ENCODE data around the gene CCDC24. TPM values are rescaled to one million over a fixed set of nuclear protein-coding genes. Genes with fewer than 3 reads are reported as not detected.
A peak's percentile ranks its signal among the peaks of the same experiment; 100 is the strongest.

Gene CCDC24
- total RNA-seq, 4 donors from 2014 or later = 5.0 to 6.2 (median 5.5) TPM

GRCh38 chr1:43978264-43978550 lies 13.2 kb upstream of the CCDC24 start:
- peaks cover 0 to 37% of the 10 kb centered on the region in 2 donors for H3K36me3 ChIP-seq
- no peak for ATAC-seq
- H3K27me3 ChIP-seq = no peaks in the 10 kb centered on the region
- no peak overlapping the region for H3K4me3 ChIP-seq
- no CpG with 5 or more reads among the region's 5 CpGs for WGBS, 2 donors (ENCODE audit: low coverage in 1 of 2)
- peaks cover 4 to 64% (median 37%) of the 10 kb centered on the region in 3 donors for H3K4me1 ChIP-seq
- peak overlapping the region in 1 of 4 donors; percentile 33 for H3K27ac ChIP-seq
- TF ChIP-seq CTCF (IDR thresholded peaks at IDR 0.05) (no peak), POLR2A (IDR thresholded peaks at IDR 0.05) (no peak), POLR2AphosphoS5 (IDR thresholded peaks at IDR 0.05) (no peak)
- no peaks in the 10 kb centered on the region for H3K9me3 ChIP-seq

- Histone ChIP-seq H3K27ac (peak within 1 kb of the TSS in 3 of 4 donors; percentile 54 to 80 (median 67)), H3K9me3 (no peaks in the 10 kb centered on the region), H3K4me3 (peak within 1 kb of the TSS; percentile 77 to 88), H3K36me3 (peaks cover 0 to 40% of the 10 kb centered on the region in 2 donors), H3K4me1 (peaks cover 4 to 63% (median 37%) of the 10 kb centered on the region in 3 donors), H3K27me3 (no peaks in the 10 kb centered on the region)
- peak; percentile 35 for ATAC-seq
- TF ChIP-seq POLR2A (IDR thresholded peaks at IDR 0.05) = no peak
- no peak for TF ChIP-seq EP300 (IDR thresholded peaks at IDR 0.05)
- no peak for TF ChIP-seq POLR2AphosphoS5 (IDR thresholded peaks at IDR 0.05)
- TF ChIP-seq CTCF (IDR thresholded peaks at IDR 0.05) = no peak
- 3 to 10% methylated on average over 8 to 11 of the region's 54 CpGs for WGBS, 2 donors (ENCODE audit: low coverage in 1 of 2)
These were observed 12.7 kb upstream of the CCDC24 start, which contains the start of gene B4GALT2 for GRCh38 chr1:43978551-43979260. Gene B4GALT2, plus strand, starts transcription at chr1:43979210. Its CDS starts 1,951 bp downstream, at chr1:43981161.

- H3K4me1 ChIP-seq = peaks cover 4 to 58% (median 37%) of the 10 kb centered on the region in 3 donors
- WGBS, 2 donors (ENCODE audit: low coverage in 1 of 2) = no CpG with 5 or more reads among the region's 45 CpGs
These were observed 12.2 kb upstream of the CCDC24 start for GRCh38 chr1:43979261-43979527.

GRCh38 chr1:43979528-43980254 lies 11.7 kb upstream of the CCDC24 start:
- H3K4me1 ChIP-seq = peaks cover 4 to 56% (median 37%) of the 10 kb centered on the region in 3 donors
- H3K9me3 ChIP-seq = no peaks in the 10 kb centered on the region
- H3K27ac ChIP-seq = peak overlapping the region in 3 of 4 donors; percentile 54 to 80 (median 67)
- no peaks in the 10 kb centered on the region for H3K27me3 ChIP-seq
- TF ChIP-seq CTCF (IDR thresholded peaks at IDR 0.05) = no peak
- H3K36me3 ChIP-seq = peaks cover 0 to 49% of the 10 kb centered on the region in 2 donors
- WGBS, 2 donors (ENCODE audit: low coverage in 1 of 2) = 0% methylated on average over 2 of the region's 45 CpGs; no CpG with 5 or more reads in 1 of the 2 donors
- peak; percentile 11 for ATAC-seq
- peak overlapping the region; percentile 77 to 88 for H3K4me3 ChIP-seq

More at GRCh38 chr1:43979261-43979527, 12.2 kb upstream of the CCDC24 start:
- peak; percentile 6 for ATAC-seq
- peaks cover 0 to 44% of the 10 kb centered on the region in 2 donors for H3K36me3 ChIP-seq
- peak overlapping the region in 3 of 4 donors; percentile 54 to 80 (median 67) for H3K27ac ChIP-seq
- H3K4me3 ChIP-seq = peak overlapping the region; percentile 77 to 88
- H3K27me3 ChIP-seq = no peaks in the 10 kb centered on the region
- TF ChIP-seq POLR2AphosphoS5 (IDR thresholded peaks at IDR 0.05) (no peak), EP300 (IDR thresholded peaks at IDR 0.05) (no peak), CTCF (IDR thresholded peaks at IDR 0.05) (no peak), POLR2A (IDR thresholded peaks at IDR 0.05) (no peak)
- H3K9me3 ChIP-seq = no peaks in the 10 kb centered on the region
